Natural killer cell (primary cell): ENCODE results near the gene CLN3. TPM values are rescaled to one million over a fixed set of nuclear protein-coding genes. Genes with fewer than 3 reads are reported as not detected.

ENCODE experiments used
- ATAC-seq, 3 donors: fragments of 150-1000 bp in 2 of 3; fragments of 200-7000 bp in 1 of 3; cut with Tn5 transposase; 1 replicate in 1 of 3; 2 replicates in 2 of 3; pipeline ENCODE4 v1.10.0; 2021; ENCODE audit warnings: mild to moderate bottlenecking in 2 of 3, moderate library complexity in 2 of 3
- DNase-seq, 2 donors: peaks; one replicate each; pipeline versions ENCODE4 v3.0.0 to v3.0.0-alpha.2; 2013 to 2021; ENCODE audit warnings: mixed read lengths in 1 of 2
- H3K27ac ChIP-seq: one replicate; pipeline ENCODE4 v1.5.1; 2013; ENCODE audit warnings: mild to moderate bottlenecking, low read length
- H3K27me3 ChIP-seq: one replicate; pipeline ENCODE4 v1.6.1; 2013; ENCODE audit warnings: low read length; ENCODE audit not compliant: control insufficient read depth, insufficient read depth
- H3K36me3 ChIP-seq: one replicate; pipeline ENCODE4 v1.6.1; 2013; ENCODE audit warnings: low read length; ENCODE audit not compliant: control insufficient read depth, insufficient read depth
- H3K4me1 ChIP-seq: one replicate; pipeline ENCODE4 v1.6.1; 2013; ENCODE audit warnings: low read length; ENCODE audit not compliant: control insufficient read depth, insufficient read depth
- H3K4me3 ChIP-seq: one replicate; pipeline ENCODE4 v1.5.1; 2013; ENCODE audit warnings: low read length
- H3K9me3 ChIP-seq: one replicate; pipeline ENCODE4 v1.6.1; 2013; ENCODE audit warnings: low read length; ENCODE audit not compliant: control insufficient read depth, insufficient read depth
- H3K27ac Mint-ChIP-seq, 2 donors: one replicate each; pipeline ENCODE4 v1.8.0; 2022; ENCODE audit warnings: mild to moderate bottlenecking in 2 of 2, mixed read lengths in 2 of 2, moderate library complexity in 1 of 2
- H3K27me3 Mint-ChIP-seq, 2 donors: one replicate each; pipeline ENCODE4 v1.8.0; 2022; ENCODE audit warnings: low read depth in 2 of 2, mixed read lengths in 2 of 2
- H3K36me3 Mint-ChIP-seq: one replicate; pipeline ENCODE4 v1.8.0; 2022; ENCODE audit warnings: mixed read lengths
- H3K4me1 Mint-ChIP-seq, 2 donors: one replicate each; pipeline ENCODE4 v1.8.0; 2022; ENCODE audit warnings: mixed read lengths in 2 of 2
- H3K4me3 Mint-ChIP-seq: one replicate; pipeline ENCODE4 v1.8.0; 2022; ENCODE audit warnings: mild to moderate bottlenecking, moderate library complexity, mixed read lengths
- H3K9me3 Mint-ChIP-seq, 2 donors: one replicate each; pipeline ENCODE4 v1.8.0; 2022; ENCODE audit warnings: mixed read lengths in 2 of 2
- WGBS: methylation state at CpG from one replicate; pipeline ENCODE4 v1.1.7; 2013; ENCODE audit warnings: missing lambda C conversion rate; ENCODE audit not compliant: insufficient coverage; 5-methylcytosine and 5-hydroxymethylcytosine counted together
- intact Hi-C: fragments of 100-400 bp; cut with micrococcal nuclease; formaldehyde crosslinking; loops from one replicate; pipeline ENCODE4 v1.14.2; 2022
- total RNA-seq, 4 donors: library from RNA; stranded (reverse); fragments of 120-200 nt in 1 of 4; gene quantifications; one replicate each; pipeline versions ENCODE4 v1.2.3 to v1.2.4, GENCODE V29; 2013 to 2022
- TF ChIP-seq, protein P1 (sequence below): fragments of 200-600 bp; IDR thresholded peaks from one replicate; pipeline ENCODE4 v1.8.0; 2022; ENCODE audit warnings: antibody characterized with exemption

The CLN3 gene
- total RNA-seq: 10 to 100 TPM; 71.1 to 85.3 (median 84.7) TPM
- total RNA-seq (2013): 28.9 TPM

DNA sequence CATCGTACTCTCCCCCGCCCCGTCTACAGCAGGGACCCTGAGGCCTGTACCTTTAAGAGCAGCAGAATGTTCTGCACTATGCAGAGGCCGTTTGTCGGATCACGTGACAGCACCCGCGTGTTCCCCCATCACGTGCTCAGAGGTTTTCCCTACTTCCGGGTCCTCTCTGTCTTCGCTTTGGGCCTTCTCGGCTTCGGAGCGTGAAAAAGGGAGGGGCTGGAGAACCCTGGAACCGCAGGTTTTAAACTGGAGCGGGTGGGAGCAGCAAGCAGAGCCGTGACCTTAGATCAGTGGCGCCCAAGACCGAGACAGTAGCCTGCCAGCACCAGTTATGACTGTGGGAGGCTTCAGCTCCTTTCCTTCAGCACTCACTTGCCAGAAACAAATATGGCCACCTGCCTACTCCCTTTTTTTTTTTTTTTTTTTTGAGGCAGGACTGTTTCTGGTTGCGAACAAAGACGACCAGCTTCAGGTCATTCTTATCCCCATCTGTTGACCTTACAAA, at the start of gene CLN3:
CLN3 (minus strand) TSS at position 105 of the 505 bp plus-strand sequence. CDS start 315 bp downstream, outside the sequence.
- no peaks in the 10 kb centered on the region for H3K27me3 ChIP-seq
- H3K27ac Mint-ChIP-seq: peak within 1 kb of the TSS; percentile 98 to 100
- H3K36me3 ChIP-seq: peaks cover 22% of the 10 kb centered on the region
- H3K4me1 Mint-ChIP-seq: peaks cover 45 to 74% of the 10 kb centered on the region in 2 donors
- no peaks in the 10 kb centered on the region for H3K27me3 Mint-ChIP-seq
- peak within 1 kb of the TSS; percentile 83 for H3K4me3 ChIP-seq
- peak; percentile 58 to 82 (median 69) for ATAC-seq
- TF ChIP-seq, protein P1, sequence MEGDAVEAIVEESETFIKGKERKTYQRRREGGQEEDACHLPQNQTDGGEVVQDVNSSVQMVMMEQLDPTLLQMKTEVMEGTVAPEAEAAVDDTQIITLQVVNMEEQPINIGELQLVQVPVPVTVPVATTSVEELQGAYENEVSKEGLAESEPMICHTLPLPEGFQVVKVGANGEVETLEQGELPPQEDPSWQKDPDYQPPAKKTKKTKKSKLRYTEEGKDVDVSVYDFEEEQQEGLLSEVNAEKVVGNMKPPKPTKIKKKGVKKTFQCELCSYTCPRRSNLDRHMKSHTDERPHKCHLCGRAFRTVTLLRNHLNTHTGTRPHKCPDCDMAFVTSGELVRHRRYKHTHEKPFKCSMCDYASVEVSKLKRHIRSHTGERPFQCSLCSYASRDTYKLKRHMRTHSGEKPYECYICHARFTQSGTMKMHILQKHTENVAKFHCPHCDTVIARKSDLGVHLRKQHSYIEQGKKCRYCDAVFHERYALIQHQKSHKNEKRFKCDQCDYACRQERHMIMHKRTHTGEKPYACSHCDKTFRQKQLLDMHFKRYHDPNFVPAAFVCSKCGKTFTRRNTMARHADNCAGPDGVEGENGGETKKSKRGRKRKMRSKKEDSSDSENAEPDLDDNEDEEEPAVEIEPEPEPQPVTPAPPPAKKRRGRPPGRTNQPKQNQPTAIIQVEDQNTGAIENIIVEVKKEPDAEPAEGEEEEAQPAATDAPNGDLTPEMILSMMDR: no peak
- WGBS: under 1% methylated on average over 21 of the region's 21 CpGs
- no peaks in the 10 kb centered on the region for H3K9me3 ChIP-seq
- intact Hi-C loops: loop anchor here (10.0 kb wide), 1 partner anchor 187 kb away; no protein-coding TSS in a partner anchor
- H3K9me3 Mint-ChIP-seq: no peaks in the 10 kb centered on the region
- peak within 1 kb of the TSS; percentile 96 for H3K27ac ChIP-seq
- DNase-seq: peak; percentile 84 to 94
- peaks cover 80% of the 10 kb centered on the region for H3K4me1 ChIP-seq
- H3K36me3 Mint-ChIP-seq: no peaks in the 10 kb centered on the region
- peak within 1 kb of the TSS; percentile 99 for H3K4me3 Mint-ChIP-seq

GRCh38 chr16:28540346-28540745, 48.5 kb upstream of the CLN3 start:
- no peak for ATAC-seq
- WGBS: 97% methylated on average over 3 of the region's 3 CpGs
- no peak for DNase-seq
- H3K36me3 Mint-ChIP-seq: no peaks in the 10 kb centered on the region
- Histone ChIP-seq H3K27ac (no peak overlapping the region), H3K4me3 (no peak overlapping the region), H3K9me3 (no peaks in the 10 kb centered on the region), H3K36me3 (no peaks in the 10 kb centered on the region), H3K27me3 (no peaks in the 10 kb centered on the region), H3K4me1 (peaks cover under 1% of the 10 kb centered on the region)
- H3K4me3 Mint-ChIP-seq: no peak overlapping the region
- intact Hi-C loops: no loop called here
- TF ChIP-seq, protein P1: no peak
- peaks cover 5% of the 10 kb centered on the region in 2 donors for H3K4me1 Mint-ChIP-seq
- H3K27me3 Mint-ChIP-seq: no peaks in the 10 kb centered on the region
- no peaks in the 10 kb centered on the region for H3K9me3 Mint-ChIP-seq
- no peak overlapping the region for H3K27ac Mint-ChIP-seq

GRCh38 chr16:28538733-28539596, 47.1 kb upstream of the CLN3 start, which contains the start of gene NUPR1:
TSS of gene NUPR1 (minus strand) at chr16:28538974. CDS start at chr16:28538907, 67 bp downstream.
- Histone ChIP-seq H3K36me3 (no peaks in the 10 kb centered on the region), H3K27me3 (no peaks in the 10 kb centered on the region), H3K27ac (no peak within 1 kb of the TSS), H3K9me3 (no peaks in the 10 kb centered on the region), H3K4me1 (peaks cover 14% of the 10 kb centered on the region), H3K4me3 (no peak within 1 kb of the TSS)
- WGBS: 78% methylated on average over 20 of the region's 22 CpGs
- ATAC-seq (no peak), DNase-seq (no peak)
- Mint-ChIP-seq H3K9me3 (no peaks in the 10 kb centered on the region), H3K4me3 (no peak within 1 kb of the TSS), H3K27ac (no peak within 1 kb of the TSS), H3K4me1 (peaks cover 17% of the 10 kb centered on the region in 2 donors), H3K36me3 (no peaks in the 10 kb centered on the region), H3K27me3 (no peaks in the 10 kb centered on the region)
- intact Hi-C loops: no loop called here
- TF ChIP-seq, protein P1: no peak
